A549 (cell line): ENCODE data around the gene NPAT. TPM values are rescaled to one million over a fixed set of nuclear protein-coding genes. Genes with fewer than 3 reads are reported as not detected.

Experiments used
- ATAC-seq, 2 experiments: fragments of 200-7000 bp in 1 of 2; fragments of >200 bp in 1 of 2; cut with Nextera tagmentation in 1 of 2; cut with Tn5 transposase in 1 of 2; 3 replicates each; pipeline versions ENCODE4 v1.8.0 to v1.9.1; 2018 to 2020; ENCODE audit warnings: mild to moderate bottlenecking in 1 of 2, moderate library complexity in 1 of 2
- CTCF ChIA-PET: fragments of 300-600 bp; sonication (Branson Sonifier 250); formaldehyde crosslinking; extraction: SDS; loops from one replicate; lab custom pipeline; 2021; ENCODE audit warnings: antibody characterized with exemption, inconsistent platforms; lab: Yijun Ruan, JAX
- POLR2A ChIA-PET: fragments of 350-600 bp; formaldehyde crosslinking; extraction: SDS; loops from one replicate; lab custom pipeline; 2021; ENCODE audit warnings: antibody characterized with exemption, inconsistent platforms; lab: Yijun Ruan, JAX
- DNase-seq, 2 experiments: peaks; one replicate each; pipeline versions ENCODE4 v3.0.0 to v3.0.0-alpha.2; 2011 to 2016; ENCODE audit warnings: low read depth in 1 of 2, low spot score in 1 of 2
- FAIRE-seq: peaks from 2 replicates; lab custom pipeline; 2011; peaks lifted over from hg19 to GRCh38; lab: Jason Lieb, UNC
- H3K27ac ChIP-seq, 2 experiments: fragments of >200 bp; sonication (Bioruptor Twin); formaldehyde crosslinking; 3 replicates each; pipeline ENCODE4 v1.5.1; 2016 to 2017
- H3K4me1 ChIP-seq: fragments of >200 bp; sonication (Bioruptor Twin); formaldehyde crosslinking; 3 replicates; pipeline ENCODE4 v1.6.1; 2016
- H3K4me2 ChIP-seq: fragments of >200 bp; sonication (Bioruptor Twin); formaldehyde crosslinking; 3 replicates; pipeline ENCODE4 v1.6.1; 2016
- H3K4me3 ChIP-seq: fragments of >200 bp; sonication (Bioruptor Twin); formaldehyde crosslinking; 3 replicates; pipeline ENCODE4 v1.5.1; 2016
- H3K9me3 ChIP-seq: fragments of >200 bp; sonication (Bioruptor Twin); formaldehyde crosslinking; 3 replicates; pipeline ENCODE4 v1.6.1; 2016
- BCL3 ChIP-seq: fragments of >200 bp; sonication (Bioruptor Twin); formaldehyde crosslinking; IDR thresholded peaks from 3 replicates; pipeline ENCODE4 v1.6.1; 2016
- CBX2 ChIP-seq: fragments of 200-600 bp; sonication (generic); IDR thresholded peaks from 2 replicates; pipeline ENCODE4 v1.6.1; 2016; ENCODE audit warnings: low read depth, mild to moderate bottlenecking, borderline replicate concordance
- CHD2 ChIP-seq: fragments of 150-350 bp; IDR thresholded peaks from 2 replicates; pipeline ENCODE4 v1.6.1; 2014; ENCODE audit warnings: low read length; ENCODE audit not compliant: partially characterized antibody
- E2F6 ChIP-seq: IDR thresholded peaks from 2 replicates; pipeline ENCODE4 v1.6.1; 2012; ENCODE audit warnings: low read depth, borderline replicate concordance
- GATA3 ChIP-seq: IDR thresholded peaks from 2 replicates; pipeline ENCODE4 v1.6.1; 2012; ENCODE audit warnings: borderline replicate concordance
- HMGXB4 ChIP-seq: fragments of 250-450 bp; sonication (Bioruptor Pico); IDR thresholded peaks from 2 replicates; pipeline ENCODE4 v1.5.0; 2021; ENCODE audit warnings: mild to moderate bottlenecking, moderate library complexity, borderline replicate concordance
- HOXA7 ChIP-seq: fragments of 250-450 bp; sonication (Bioruptor Pico); IDR thresholded peaks from 2 replicates; pipeline ENCODE4 v1.5.0; 2020; ENCODE audit warnings: mild to moderate bottlenecking, moderate library complexity
- HOXB5 ChIP-seq: fragments of 250-450 bp; sonication (Bioruptor Pico); IDR thresholded peaks from 2 replicates; pipeline ENCODE4 v1.5.0; 2020; ENCODE audit warnings: mild to moderate bottlenecking, moderate library complexity
- NPAS2 ChIP-seq: fragments of 250-450 bp; sonication (Bioruptor Pico); IDR thresholded peaks from 2 replicates; pipeline ENCODE4 v1.8.0; 2022; ENCODE audit warnings: mild to moderate bottlenecking, moderate library complexity, borderline replicate concordance
- PBX3 ChIP-seq: IDR thresholded peaks from 2 replicates; pipeline ENCODE4 v1.6.1; 2012
- PHF8 ChIP-seq: fragments of 200-600 bp; sonication (generic); IDR thresholded peaks from 2 replicates; pipeline ENCODE4 v1.6.1; 2016; ENCODE audit warnings: low read depth, mild to moderate bottlenecking, antibody characterized with exemption, moderate library complexity, borderline replicate concordance
- RARB ChIP-seq: fragments of 250-450 bp; sonication (Bioruptor Pico); IDR thresholded peaks from 2 replicates; pipeline ENCODE4 v1.8.0; 2021; ENCODE audit warnings: mild to moderate bottlenecking, moderate library complexity
- RNF2 ChIP-seq: fragments of 200-600 bp; sonication (generic); IDR thresholded peaks from 2 replicates; pipeline ENCODE4 v1.6.1; 2016; ENCODE audit warnings: low read depth, mild to moderate bottlenecking, antibody characterized with exemption, moderate library complexity, borderline replicate concordance
- USF2 ChIP-seq: fragments of 450-650 bp; IDR thresholded peaks from 2 replicates; pipeline ENCODE4 v1.6.1; 2014; ENCODE audit warnings: antibody characterized with exemption
- ZFP36 ChIP-seq: fragments of 450-650 bp; IDR thresholded peaks from 2 replicates; pipeline ENCODE4 v1.6.1; 2014; ENCODE audit warnings: borderline replicate concordance; ENCODE audit not compliant: partially characterized antibody
- WGBS: methylation state at CpG from one replicate; pipeline ENCODE4 v1.1.6; 2017; ENCODE audit errors: missing lambda C conversion rate; 5-methylcytosine and 5-hydroxymethylcytosine counted together
- polyA plus RNA-seq, 4 experiments: library from polyadenylated mRNA; depleted of rRNA in 3 of 4; stranded (reverse); fragments of >200 nt; fragmentation: RNase III in 1 of 4; extraction: RNeasy Plus Mini Kit Qiagen cat#74134 plus additional on column Dnase treatment in 1 of 4; gene quantifications; 2 replicates in 3 of 4; 3 replicates in 1 of 4; pipeline ENCODE4 v1.2.3, GENCODE V29; 2011 to 2017

NPAT gene
- polyA plus RNA-seq, 2 of the 4 experiments (the other 2 are of a cell fraction): 4.6 to 9.3 TPM

- ChIA-PET CTCF (no interaction called here), POLR2A (no interaction called here)
- TF ChIP-seq CBX2: no peak
- no peak for TF ChIP-seq E2F6
- TF ChIP-seq NPAS2 (CRISPR knock-in tag): no peak
- TF ChIP-seq RNF2: no peak
- TF ChIP-seq PBX3: no peak
- no peak for TF ChIP-seq ZFP36
- TF ChIP-seq USF2: no peak
- TF ChIP-seq BCL3: no peak
- no peak for TF ChIP-seq HOXB5 (CRISPR knock-in tag)
- no peak for TF ChIP-seq HOXA7
- TF ChIP-seq CHD2: no peak
- no peaks in the 10 kb centered on the region for H3K4me1 ChIP-seq
- H3K4me2 ChIP-seq: no peak overlapping the region
- DNase-seq (no peak), FAIRE-seq (no peak), ATAC-seq (no peak)
- no peak overlapping the region for H3K4me3 ChIP-seq
- no peak overlapping the region for H3K27ac ChIP-seq
- no peaks in the 10 kb centered on the region for H3K9me3 ChIP-seq
- WGBS: 81% methylated on average over 3 of the region's 3 CpGs
These were observed 73.9 kb downstream of the NPAT start for GRCh38 chr11:108148556-108148955.

GRCh38 chr11:108147150-108147549 lies 75.3 kb downstream of the NPAT start:
- CTCF ChIA-PET: no interaction called here
- no peak for ATAC-seq
- no peaks in the 10 kb centered on the region for H3K4me1 ChIP-seq
- H3K4me2 ChIP-seq: no peak overlapping the region
- no peak overlapping the region for H3K4me3 ChIP-seq
- no peak overlapping the region for H3K27ac ChIP-seq
- FAIRE-seq: no peak
- TF ChIP-seq RARB (CRISPR knock-in tag) (no peak), PHF8 (no peak), GATA3 (no peak), HMGXB4 (no peak), BCL3 (no peak), USF2 (no peak), CHD2 (no peak)
- TF ChIP-seq, all 56 proteins: peak for 0
- DNase-seq: no peak
- H3K9me3 ChIP-seq: no peaks in the 10 kb centered on the region
- POLR2A ChIA-PET: no interaction called here
- WGBS: 72% methylated on average over 1 of the region's 1 CpG
